Colonic mucosa (tissue), 4 donors: ENCODE measurements around the gene DNMT3B. TPM values are rescaled to one million over a fixed set of nuclear protein-coding genes. Genes with fewer than 3 reads are reported as not detected.

Experiments
- DNase-seq: peaks from one replicate; pipeline ENCODE4 v3.0.0-alpha.2; 2020
- H3K27ac ChIP-seq: fragments of 200-600 bp; one replicate; pipeline ENCODE4 v1.8.0; 2021
- H3K27me3 ChIP-seq: fragments of 200-600 bp; one replicate; pipeline ENCODE4 v1.8.0; 2021
- H3K36me3 ChIP-seq: fragments of 200-600 bp; one replicate; pipeline ENCODE4 v1.8.0; 2021
- H3K4me1 ChIP-seq: fragments of 200-600 bp; one replicate; pipeline ENCODE4 v1.8.0; 2021; ENCODE audit warnings: mild to moderate bottlenecking
- H3K4me3 ChIP-seq: fragments of 200-600 bp; one replicate; pipeline ENCODE4 v1.8.0; 2021
- H3K9ac ChIP-seq, 2 donors: one replicate each; pipeline ENCODE4 v1.7.0; 2013; ENCODE audit warnings: control low read depth in 2 of 2, low read depth in 2 of 2, low read length in 2 of 2
- H3K9me3 ChIP-seq: fragments of 200-600 bp; one replicate; pipeline ENCODE4 v1.8.0; 2021
- CTCF ChIP-seq: fragments of 200-600 bp; IDR thresholded peaks from one replicate; pipeline ENCODE4 v1.8.0; 2022; ENCODE audit warnings: antibody characterized with exemption, mild to moderate bottlenecking
- intact Hi-C: fragments of 100-400 bp; cut with DNase I; formaldehyde crosslinking; loops from one replicate; pipeline ENCODE4 v1.14.1; 2022
- total RNA-seq, 2 donors: library from RNA; stranded (reverse); fragmentation: NEBNext Ultra II Directional in 1 of 2; extraction: Animal tissue kit (Norgen Biotek cat#: 25700) in 1 of 2; gene quantifications; one replicate each; pipeline ENCODE4 v1.2.1, GENCODE V29; 2021
- donor health status: healthy.
- donor health status: DM: no; HTN: no; CAD: no.
- donor health status: DM: no; HTN: no; CAD: no.

Gene DNMT3B
- total RNA-seq, 2 donors from 2014 or later = 0.80 to 3.3 TPM

- intact Hi-C loops = no loop called here
Observed at GRCh38 chr20:32819992-32820697, 58.0 kb downstream of the DNMT3B start.

GRCh38 chr20:32820698-32821377 lies 58.7 kb downstream of the DNMT3B start:
- TF ChIP-seq CTCF = no peak
- H3K4me1 ChIP-seq = peaks cover 13% of the 10 kb centered on the region
- H3K9ac ChIP-seq = peak overlapping the region; percentile 89 to 90
- DNase-seq = peak; percentile 23
- H3K27ac ChIP-seq = peak overlapping the region; percentile 48
- no peaks in the 10 kb centered on the region for H3K36me3 ChIP-seq
- peak overlapping the region; percentile 67 for H3K4me3 ChIP-seq
- H3K9me3 ChIP-seq = no peaks in the 10 kb centered on the region
- intact Hi-C loops = no loop called here
- no peaks in the 10 kb centered on the region for H3K27me3 ChIP-seq

More at GRCh38 chr20:32819992-32820697, 58.0 kb downstream of the DNMT3B start:
- no peak for TF ChIP-seq CTCF
- Histone ChIP-seq H3K36me3 (no peaks in the 10 kb centered on the region), H3K9ac (peak overlapping the region; percentile 89 to 90), H3K9me3 (no peaks in the 10 kb centered on the region), H3K4me3 (peak overlapping the region; percentile 67), H3K4me1 (peaks cover 13% of the 10 kb centered on the region), H3K27ac (peak overlapping the region; percentile 48), H3K27me3 (no peaks in the 10 kb centered on the region)
- peak; percentile 74 for DNase-seq

GRCh38 chr20:32822225-32822624 lies 60.0 kb downstream of the DNMT3B start:
- H3K36me3 ChIP-seq = peaks cover 6% of the 10 kb centered on the region
- H3K4me1 ChIP-seq = peaks cover 13% of the 10 kb centered on the region
- H3K9me3 ChIP-seq = no peaks in the 10 kb centered on the region
- no peak overlapping the region for H3K27ac ChIP-seq
- no peak for TF ChIP-seq CTCF
- no peak overlapping the region for H3K9ac ChIP-seq
- no peak for DNase-seq
- H3K27me3 ChIP-seq = no peaks in the 10 kb centered on the region
- H3K4me3 ChIP-seq = no peak overlapping the region
- intact Hi-C loops = no loop called here

GRCh38 chr20:32823078-32823477 lies 60.9 kb downstream of the DNMT3B start:
- Histone ChIP-seq H3K4me3 (no peak overlapping the region), H3K27ac (no peak overlapping the region), H3K27me3 (no peaks in the 10 kb centered on the region), H3K4me1 (peaks cover 13% of the 10 kb centered on the region), H3K36me3 (peaks cover 6% of the 10 kb centered on the region), H3K9ac (no peak overlapping the region), H3K9me3 (no peaks in the 10 kb centered on the region)
- intact Hi-C loops = no loop called here
- TF ChIP-seq CTCF = no peak
- DNase-seq = no peak

GRCh38 chr20:32823737-32824588 lies 61.8 kb downstream of the DNMT3B start:
- TF ChIP-seq CTCF = no peak
- no peak overlapping the region for H3K9ac ChIP-seq
- peaks cover 13% of the 10 kb centered on the region for H3K4me1 ChIP-seq
- H3K4me3 ChIP-seq = no peak overlapping the region
- no peaks in the 10 kb centered on the region for H3K27me3 ChIP-seq
- no peak overlapping the region for H3K27ac ChIP-seq
- intact Hi-C loops = no loop called here
- peaks cover 6% of the 10 kb centered on the region for H3K36me3 ChIP-seq
- DNase-seq = no peak
- no peaks in the 10 kb centered on the region for H3K9me3 ChIP-seq
